ENCODE results near the gene RCCD1. TPM values are rescaled to one million over a fixed set of nuclear protein-coding genes. Genes with fewer than 3 reads are reported as not detected.
A peak's percentile ranks its signal among the peaks of the same experiment; 100 is the strongest.

RCCD1 gene
- total and polyA plus RNA-seq, 4 donors, result 3.6 to 13.3 (median 4.3) TPM

GRCh38 chr15:90916461-90916860, 38.2 kb upstream of the RCCD1 start:
- Histone ChIP-seq H3K27ac (ENCODE audit: low read depth in 1 of 2, low read length in 2 of 2) (peak overlapping the region; percentile 15 to 40), H3K4me1 (ENCODE audit: control insufficient read depth in 4 of 4, insufficient read depth in 4 of 4, low read length in 3 of 4) (no peaks in the 10 kb centered on the region)
- no peak for TF ChIP-seq RAD21 (IDR thresholded peaks at IDR 0.05)
- TF ChIP-seq ZBTB33 (IDR thresholded peaks at IDR 0.05), result no peak
- TF ChIP-seq CTCF (IDR thresholded peaks at IDR 0.05; ENCODE audit: low read depth, low read length, missing input control), result no peak
- no peak for TF ChIP-seq JUND (IDR thresholded peaks at IDR 0.05)

GRCh38 chr15:90917569-90917968, 37.1 kb upstream of the RCCD1 start:
- WGBS, result 97% methylated on average over 12 of the region's 12 CpGs
- H3K27ac ChIP-seq (ENCODE audit: low read depth in 1 of 2, low read length in 2 of 2), result no peak overlapping the region
- H3K27me3 ChIP-seq (ENCODE audit: control insufficient read depth in 4 of 4, insufficient read depth in 4 of 4, low read length in 3 of 4), result no peaks in the 10 kb centered on the region
- TF ChIP-seq CTCF (IDR thresholded peaks at IDR 0.05; ENCODE audit: low read depth, low read length, missing input control) (no peak), GABPA (IDR thresholded peaks at IDR 0.05 in 1 of 2, conservative IDR thresholded peaks at IDR 0.05 in 1 of 2) (no peak), JUND (IDR thresholded peaks at IDR 0.05) (no peak), TAF1 (conservative IDR thresholded peaks at IDR 0.05) (no peak), ZBTB33 (IDR thresholded peaks at IDR 0.05) (no peak), RXRA (IDR thresholded peaks at IDR 0.05) (no peak)
- TF ChIP-seq, protein P1, sequence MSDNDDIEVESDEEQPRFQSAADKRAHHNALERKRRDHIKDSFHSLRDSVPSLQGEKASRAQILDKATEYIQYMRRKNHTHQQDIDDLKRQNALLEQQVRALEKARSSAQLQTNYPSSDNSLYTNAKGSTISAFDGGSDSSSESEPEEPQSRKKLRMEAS (IDR thresholded peaks at IDR 0.05), result no peak
- peaks cover 13 to 82% (median 62%) of the 10 kb centered on the region in 4 donors for H3K36me3 ChIP-seq (ENCODE audit: control insufficient read depth in 4 of 4, insufficient read depth in 3 of 4, low read depth in 1 of 4, low read length in 3 of 4)
- no peaks in the 10 kb centered on the region for H3K9me3 ChIP-seq (ENCODE audit: control insufficient read depth in 4 of 4, low read length in 3 of 4)
- DNase-seq (ENCODE audit: low spot score), result no peak
- H3K4me3 ChIP-seq (ENCODE audit: low read depth in 1 of 3, low read length in 3 of 3), result no peak overlapping the region
- H3K4me1 ChIP-seq (ENCODE audit: control insufficient read depth in 4 of 4, insufficient read depth in 4 of 4, low read length in 3 of 4), result no peaks in the 10 kb centered on the region
- H3K9ac ChIP-seq (ENCODE audit: low read depth in 1 of 2, low read length in 2 of 2), result no peak overlapping the region

More at GRCh38 chr15:90916461-90916860, 38.2 kb upstream of the RCCD1 start:
- no peaks in the 10 kb centered on the region for H3K9me3 ChIP-seq (ENCODE audit: control insufficient read depth in 4 of 4, low read length in 3 of 4)
- H3K4me3 ChIP-seq (ENCODE audit: low read depth in 1 of 3, low read length in 3 of 3), result no peak overlapping the region
- 91% methylated on average over 11 of the region's 11 CpGs for WGBS
- no peak overlapping the region for H3K9ac ChIP-seq (ENCODE audit: low read depth in 1 of 2, low read length in 2 of 2)
- no peak for DNase-seq (ENCODE audit: low spot score)
- H3K36me3 ChIP-seq (ENCODE audit: control insufficient read depth in 4 of 4, insufficient read depth in 3 of 4, low read depth in 1 of 4, low read length in 3 of 4), result peaks cover 19 to 93% (median 70%) of the 10 kb centered on the region in 4 donors
- no peaks in the 10 kb centered on the region for H3K27me3 ChIP-seq (ENCODE audit: control insufficient read depth in 4 of 4, insufficient read depth in 4 of 4, low read length in 3 of 4)
